ENCODE measurements around the gene ENG. TPM values are rescaled to one million over a fixed set of nuclear protein-coding genes. Genes with fewer than 3 reads are reported as not detected.
"Not testable (repeated sequence)": the region's sequence is repeated elsewhere in the genome, so short reads cannot be mapped to it uniquely, and the experiment has no call there.

ENG gene
- total RNA-seq, 8 experiments from 2014 or later: 0.21 to 28.1 (median 2.4) TPM

GRCh38 chr9:127838375-127839078 lies 15.9 kb downstream of the ENG start:
- WGBS, 10 experiments: 13 to 100% (median 69%) methylated on average over 1 to 9 of the region's 18 CpGs; no CpG with 5 or more reads in 6 of the 10 experiments

GRCh38 chr9:127837346-127837745 lies 17.1 kb downstream of the ENG start:
- Histone ChIP-seq H3K4me1 (replicated peaks in 1 of 2) (peaks cover 10 to 14% of the 10 kb centered on the region in 2 donors), H3K27ac (no peak overlapping the region), H3K4me3 (no peak overlapping the region)
- in situ Hi-C loops (cut with MboI; ENCODE audit: low pct_unique_long_range_greater_than_20kb in 2 of 9, low sequenced_read_pairs in 9 of 9, unreplicated experiment in 9 of 9): no loop called here
- 51 to 100% (median 95%) methylated on average over 1 to 3 of the region's 4 CpGs; no CpG with 5 or more reads in 6 of the 10 experiments for WGBS, 10 experiments
- peak in 1 of 8 experiments; percentile 7 for ATAC-seq (replicated peaks in 6 of 8)

More at GRCh38 chr9:127838375-127839078, 15.9 kb downstream of the ENG start:
- no peak overlapping the region for H3K4me3 ChIP-seq
- no peak overlapping the region for H3K27ac ChIP-seq
- H3K4me1 ChIP-seq (replicated peaks in 1 of 2): peaks cover 10 to 14% of the 10 kb centered on the region in 2 donors
- in situ Hi-C loops (cut with MboI; ENCODE audit: low pct_unique_long_range_greater_than_20kb in 2 of 9, low sequenced_read_pairs in 9 of 9, unreplicated experiment in 9 of 9): no loop called here
- ATAC-seq (replicated peaks in 6 of 8): peak; percentile 29 to 86 (median 62)

GRCh38 chr9:127836561-127836960 lies 17.9 kb downstream of the ENG start:
- H3K27ac ChIP-seq; in situ Hi-C loops (cut with MboI; ENCODE audit: low pct_unique_long_range_greater_than_20kb in 2 of 9, low sequenced_read_pairs in 9 of 9, unreplicated experiment in 9 of 9); ATAC-seq (replicated peaks in 6 of 8); H3K4me3 ChIP-seq: not testable (repeated sequence)
- WGBS, 10 experiments: 60 to 95% (median 90%) methylated on average over 2 to 3 of the region's 3 CpGs; no CpG with 5 or more reads in 5 of the 10 experiments
- H3K4me1 ChIP-seq (replicated peaks in 1 of 2): peaks cover 10 to 14% of the 10 kb centered on the region in 2 donors

GRCh38 chr9:127835991-127836516 lies 18.4 kb downstream of the ENG start:
- ATAC-seq (replicated peaks in 6 of 8): peak in 7 of 8 experiments; percentile 5 to 78 (median 71)
- 0 to 71% (median 57%) methylated on average over 1 to 2 of the region's 17 CpGs; no CpG with 5 or more reads in 7 of the 10 experiments for WGBS, 10 experiments
- peaks cover 10 to 14% of the 10 kb centered on the region in 2 donors for H3K4me1 ChIP-seq (replicated peaks in 1 of 2)
- no peak overlapping the region for H3K27ac ChIP-seq
- H3K4me3 ChIP-seq: no peak overlapping the region
- in situ Hi-C loops (cut with MboI; ENCODE audit: low pct_unique_long_range_greater_than_20kb in 2 of 9, low sequenced_read_pairs in 9 of 9, unreplicated experiment in 9 of 9): no loop called here

- WGBS, 10 experiments: 11 to 100% (median 92%) methylated on average over 1 of the region's 1 CpG; no CpG with 5 or more reads in 2 of the 10 experiments
- ATAC-seq (replicated peaks in 6 of 8): no peak
- Histone ChIP-seq H3K27ac (no peak overlapping the region), H3K4me3 (no peak overlapping the region), H3K4me1 (replicated peaks in 1 of 2) (peaks cover 10 to 16% of the 10 kb centered on the region in 2 donors)
- in situ Hi-C loops (cut with MboI; ENCODE audit: low pct_unique_long_range_greater_than_20kb in 2 of 9, low sequenced_read_pairs in 9 of 9, unreplicated experiment in 9 of 9): no loop called here
These were observed 20.9 kb downstream of the ENG start for GRCh38 chr9:127833555-127833954.

GRCh38 chr9:127832248-127832647 lies 22.2 kb downstream of the ENG start:
- WGBS, 10 experiments: 0 to 94% (median 80%) methylated on average over 1 to 4 of the region's 7 CpGs; no CpG with 5 or more reads in 1 of the 10 experiments
- H3K27ac ChIP-seq: no peak overlapping the region
- peaks cover 9 to 13% of the 10 kb centered on the region in 2 donors for H3K4me1 ChIP-seq (replicated peaks in 1 of 2)
- H3K4me3 ChIP-seq: no peak overlapping the region
- in situ Hi-C loops (cut with MboI; ENCODE audit: low pct_unique_long_range_greater_than_20kb in 2 of 9, low sequenced_read_pairs in 9 of 9, unreplicated experiment in 9 of 9): no loop called here
- no peak for ATAC-seq (replicated peaks in 6 of 8)

GRCh38 chr9:127829205-127829906 lies 25.1 kb downstream of the ENG start:
- Histone ChIP-seq H3K27ac (no peak overlapping the region), H3K4me1 (replicated peaks in 1 of 2) (peaks cover 3 to 10% of the 10 kb centered on the region in 2 donors), H3K4me3 (no peak overlapping the region)
- WGBS, 10 experiments: 58 to 100% (median 90%) methylated on average over 1 to 4 of the region's 6 CpGs; no CpG with 5 or more reads in 1 of the 10 experiments
- in situ Hi-C loops (cut with MboI; ENCODE audit: low pct_unique_long_range_greater_than_20kb in 2 of 9, low sequenced_read_pairs in 9 of 9, unreplicated experiment in 9 of 9): no loop called here
- ATAC-seq (replicated peaks in 6 of 8): no peak

GRCh38 chr9:127828262-127829031 lies 26.0 kb downstream of the ENG start:
- in situ Hi-C loops (cut with MboI; ENCODE audit: low pct_unique_long_range_greater_than_20kb in 2 of 9, low sequenced_read_pairs in 9 of 9, unreplicated experiment in 9 of 9): no loop called here
- Histone ChIP-seq H3K27ac (no peak overlapping the region), H3K4me3 (peak overlapping the region in 4 of 5 donors; percentile 7 to 24 (median 14)), H3K4me1 (replicated peaks in 1 of 2) (peaks cover 3 to 10% of the 10 kb centered on the region in 2 donors)
- peak in 7 of 8 experiments; percentile 86 to 96 (median 90) for ATAC-seq (replicated peaks in 6 of 8)
- 3 to 70% (median 8%) methylated on average over 2 to 15 of the region's 34 CpGs; no CpG with 5 or more reads in 5 of the 10 experiments for WGBS, 10 experiments

- in situ Hi-C loops (cut with MboI; ENCODE audit: low pct_unique_long_range_greater_than_20kb in 2 of 9, low sequenced_read_pairs in 9 of 9, unreplicated experiment in 9 of 9): no loop called here
- Histone ChIP-seq H3K4me3 (no peak overlapping the region), H3K27ac (no peak overlapping the region), H3K4me1 (replicated peaks in 1 of 2) (peaks cover 3 to 10% of the 10 kb centered on the region in 2 donors)
- WGBS, 10 experiments: 70 to 100% (median 79%) methylated on average over 2 to 4 of the region's 7 CpGs; no CpG with 5 or more reads in 6 of the 10 experiments
- no peak for ATAC-seq (replicated peaks in 6 of 8)
These were observed 28.1 kb downstream of the ENG start for GRCh38 chr9:127826253-127826913.

- peaks cover 3 to 10% of the 10 kb centered on the region in 2 donors for H3K4me1 ChIP-seq (replicated peaks in 1 of 2)
- 0 to 80% methylated on average over 1 of the region's 42 CpGs; no CpG with 5 or more reads in 8 of the 10 experiments for WGBS, 10 experiments
- peak in 6 of 8 experiments; percentile 47 to 65 (median 56) for ATAC-seq (replicated peaks in 6 of 8)
- no peak overlapping the region for H3K4me3 ChIP-seq
- H3K27ac ChIP-seq: no peak overlapping the region
- in situ Hi-C loops (cut with MboI; ENCODE audit: low pct_unique_long_range_greater_than_20kb in 2 of 9, low sequenced_read_pairs in 9 of 9, unreplicated experiment in 9 of 9): no loop called here
These were observed 29.0 kb downstream of the ENG start for GRCh38 chr9:127825319-127826051.

- 58 to 100% (median 85%) methylated on average over 1 to 4 of the region's 4 CpGs for WGBS, 10 experiments
- H3K4me3 ChIP-seq: no peak overlapping the region
- H3K4me1 ChIP-seq (replicated peaks in 1 of 2): peaks cover 0 to 8% of the 10 kb centered on the region in 2 donors
- in situ Hi-C loops (cut with MboI; ENCODE audit: low pct_unique_long_range_greater_than_20kb in 2 of 9, low sequenced_read_pairs in 9 of 9, unreplicated experiment in 9 of 9): no loop called here
- no peak for ATAC-seq (replicated peaks in 6 of 8)
- H3K27ac ChIP-seq: no peak overlapping the region
These were observed 32.4 kb downstream of the ENG start for GRCh38 chr9:127822108-127822507.
